GM21447 (cell line): ENCODE data around the gene LACTBL1.
"Not testable (repeated sequence)": the region's sequence is repeated elsewhere in the genome, so short reads cannot be mapped to it uniquely, and the experiment has no call there.

ENCODE experiments used
- ATAC-seq: cut with Tn5 transposase; IDR thresholded peaks from one replicate; pipeline ENCODE4 v1.9.1; 2021; ENCODE audit not compliant: unreplicated experiment

The LACTBL1 gene, protein sequence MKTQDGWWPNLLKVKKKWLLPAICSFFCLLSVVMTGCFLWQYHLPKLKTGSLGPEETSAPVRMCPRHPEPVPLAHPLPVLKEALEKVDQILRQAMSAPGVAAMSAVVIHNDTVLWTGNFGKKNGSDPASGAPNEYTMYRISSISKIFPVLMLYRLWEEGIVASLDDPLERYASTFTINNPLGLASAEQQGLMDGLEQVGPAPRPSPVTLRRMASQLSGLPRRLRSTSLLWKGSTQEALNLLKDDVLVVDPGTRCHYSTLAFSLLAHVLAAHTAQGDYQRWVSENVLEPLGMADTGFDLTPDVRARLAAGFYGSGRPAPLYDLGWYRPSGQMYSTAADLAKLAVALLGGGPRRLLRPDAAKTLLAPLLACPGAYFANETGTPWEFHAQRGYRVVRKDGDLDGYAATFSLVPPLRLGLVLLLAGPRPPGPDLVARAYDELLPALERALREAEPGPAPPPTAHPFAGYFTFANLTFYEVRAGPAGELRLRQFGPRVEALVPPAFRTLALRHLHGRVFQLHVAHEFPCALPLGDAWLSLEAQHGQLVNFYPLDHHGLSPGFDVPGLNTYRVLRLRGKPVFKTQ

DNA sequence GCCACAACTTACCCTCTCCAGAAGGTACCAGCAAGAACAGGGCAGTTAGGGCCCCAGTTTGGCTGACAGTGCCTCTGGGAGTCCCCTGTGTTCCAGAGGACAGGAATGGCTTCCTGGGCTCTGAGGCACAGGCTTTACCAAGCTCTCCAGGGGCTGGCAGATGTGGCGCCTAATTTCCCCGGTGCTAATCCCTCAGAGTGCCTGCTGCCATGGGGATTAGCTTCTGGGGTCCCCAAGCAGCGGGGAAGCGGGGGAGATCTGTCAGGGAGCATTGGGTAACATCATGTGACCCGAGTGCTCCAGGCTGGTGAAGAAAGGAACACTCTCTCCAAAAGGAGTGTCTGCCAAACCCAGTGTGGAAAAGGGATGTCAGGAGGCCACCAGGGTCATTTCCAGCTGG lies at the start of gene LACTBL1:
TSS of gene LACTBL1 (minus strand) at position 107 of the 400 bp plus-strand sequence. CDS start 550 bp downstream, outside the sequence.
- no peak for ATAC-seq

DNA sequence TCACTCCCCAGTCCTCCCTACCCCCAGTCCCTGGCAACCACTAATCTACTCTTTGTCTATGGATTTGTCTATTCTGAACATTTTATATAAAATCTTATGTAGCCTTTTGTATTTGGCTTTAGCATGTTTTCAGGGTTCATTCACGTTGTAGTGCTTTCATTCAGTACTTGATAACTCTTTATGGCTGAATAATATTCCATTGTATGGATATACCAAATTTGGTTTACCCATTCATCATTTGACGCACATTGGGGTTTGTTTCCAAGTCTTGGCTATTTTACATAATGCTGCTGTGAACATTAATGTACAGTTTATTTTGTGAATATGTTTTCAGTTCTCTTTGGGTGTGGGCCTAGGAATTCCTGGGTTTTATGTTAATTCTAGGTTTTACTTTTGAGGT lies 49.2 kb upstream of the LACTBL1 start:
- ATAC-seq, result no peak

DNA sequence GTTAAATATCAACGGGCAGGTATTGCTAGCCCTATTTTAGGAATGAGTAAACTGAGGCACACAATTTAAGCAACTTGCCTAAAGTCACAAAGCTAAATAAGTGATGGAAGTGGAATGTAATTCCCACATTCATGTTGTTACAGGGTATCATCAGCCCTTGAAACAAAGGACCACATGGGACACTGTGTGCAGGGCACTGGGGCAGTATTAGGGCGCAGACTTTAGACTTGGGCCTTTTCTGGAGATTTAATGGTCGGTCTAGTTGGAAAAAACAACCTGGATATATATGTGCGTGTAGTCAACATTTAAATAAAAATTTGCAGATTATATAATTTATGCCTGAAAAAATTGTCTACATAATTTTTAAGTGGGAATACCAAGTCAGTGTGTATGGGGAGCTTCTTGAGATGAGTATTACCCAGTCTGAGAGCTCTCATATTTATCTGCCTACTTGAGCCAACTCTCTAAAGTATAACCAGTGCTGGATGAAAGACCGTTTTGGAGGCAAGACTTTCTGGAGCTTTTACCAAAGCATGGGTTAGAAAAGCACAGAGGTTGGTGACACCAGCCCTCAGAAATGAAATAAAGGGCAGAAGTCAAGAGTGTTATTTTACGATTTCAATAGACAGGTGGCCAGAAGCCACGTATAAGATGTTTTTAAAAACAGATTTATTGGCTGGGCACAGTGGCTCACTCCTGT lies 48.2 kb upstream of the LACTBL1 start:
- ATAC-seq, result no peak

DNA sequence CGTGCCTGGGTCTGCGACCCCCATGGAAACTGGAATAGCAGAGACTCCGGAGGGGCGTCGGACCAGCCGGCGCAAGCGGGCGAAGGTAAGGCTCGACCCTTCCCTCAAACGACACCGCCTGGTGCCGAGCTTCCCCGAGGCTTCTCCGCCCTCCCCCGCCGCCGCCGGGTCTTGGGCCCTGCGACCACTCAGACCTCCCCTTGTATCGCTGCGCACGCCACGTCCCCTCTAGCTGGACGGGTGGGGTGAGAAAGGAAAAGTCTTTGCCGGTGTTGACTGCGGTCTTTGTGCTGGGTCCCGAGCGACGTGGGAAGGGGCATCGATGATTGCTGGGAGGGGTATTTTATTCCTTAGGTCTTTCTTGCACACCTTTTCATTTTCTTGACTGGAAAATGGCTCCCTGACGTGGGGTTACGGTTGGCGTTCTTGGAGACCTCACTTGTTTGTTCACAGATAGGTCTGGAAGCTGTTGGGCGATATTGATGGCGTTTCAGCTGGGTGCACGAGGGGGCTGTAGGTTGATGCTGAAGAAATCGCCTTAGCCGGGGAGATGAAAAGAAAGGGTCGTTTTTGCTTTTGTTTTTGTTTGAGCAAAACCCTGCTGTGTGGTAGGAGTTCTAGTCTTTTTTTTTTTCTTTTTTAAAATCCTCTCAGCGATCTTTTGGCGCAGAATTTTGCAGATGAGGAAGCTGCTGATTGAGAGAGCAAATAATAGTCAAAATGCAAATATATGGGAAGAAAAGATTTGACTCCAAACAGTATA lies 47.4 kb upstream of the LACTBL1 start:
- ATAC-seq, result peak; percentile 24

DNA sequence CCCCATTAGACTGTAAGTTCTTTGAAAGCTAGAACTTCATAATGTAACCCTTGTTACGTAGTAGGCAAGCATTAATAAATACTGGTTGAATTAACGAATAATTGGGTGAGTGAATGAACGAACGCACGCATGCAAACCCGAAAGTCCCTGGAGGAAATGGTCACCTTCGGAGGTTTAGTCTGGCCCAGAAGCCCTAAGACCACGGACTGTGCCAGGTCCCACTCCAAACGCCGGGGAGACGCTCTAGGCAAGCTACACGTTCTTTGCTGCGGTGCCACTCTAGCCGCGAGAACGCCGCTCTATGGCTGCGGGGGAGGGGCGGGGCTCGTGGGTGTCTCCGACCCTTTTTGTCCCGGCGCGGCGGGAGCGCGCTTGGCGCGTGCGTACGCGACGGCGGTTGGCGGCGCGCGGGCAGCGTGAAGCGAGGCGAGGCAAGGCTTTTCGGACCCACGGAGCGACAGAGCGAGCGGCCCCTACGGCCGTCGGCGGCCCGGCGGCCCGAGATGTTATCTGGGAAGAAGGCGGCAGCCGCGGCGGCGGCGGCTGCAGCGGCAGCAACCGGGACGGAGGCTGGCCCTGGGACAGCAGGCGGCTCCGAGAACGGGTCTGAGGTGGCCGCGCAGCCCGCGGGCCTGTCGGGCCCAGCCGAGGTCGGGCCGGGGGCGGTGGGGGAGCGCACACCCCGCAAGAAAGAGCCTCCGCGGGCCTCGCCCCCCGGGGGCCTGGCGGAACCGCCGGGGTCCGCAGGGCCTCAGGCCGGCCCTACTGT lies 46.6 kb upstream of the LACTBL1 start, which contains the start of gene KDM1A:
TSS of gene KDM1A (plus strand) at position 375 of the 769 bp plus-strand sequence. CDS start at position 504, 129 bp downstream.
- peak; percentile 85 for ATAC-seq

DNA sequence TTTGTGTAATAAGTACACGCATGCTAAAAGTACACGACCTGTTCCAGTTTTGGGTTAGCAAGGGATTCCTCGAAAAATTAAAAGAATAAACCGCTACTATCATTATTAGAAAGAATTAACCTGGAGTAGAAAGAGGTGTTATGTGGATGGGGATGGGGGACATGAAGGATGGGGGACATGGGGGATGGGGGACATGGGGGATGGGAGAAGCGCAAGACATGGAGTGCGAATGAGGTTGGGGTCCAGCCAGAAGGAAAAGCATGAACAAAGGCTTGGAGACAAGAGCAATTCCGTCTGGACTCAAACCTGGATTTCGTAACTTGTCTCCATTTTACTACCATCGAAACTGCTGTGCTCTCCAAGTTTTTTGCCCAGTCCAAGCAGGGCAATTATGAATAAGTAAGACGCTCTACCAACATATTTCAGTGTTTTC lies 46.0 kb upstream of the LACTBL1 start:
- no peak for ATAC-seq

DNA sequence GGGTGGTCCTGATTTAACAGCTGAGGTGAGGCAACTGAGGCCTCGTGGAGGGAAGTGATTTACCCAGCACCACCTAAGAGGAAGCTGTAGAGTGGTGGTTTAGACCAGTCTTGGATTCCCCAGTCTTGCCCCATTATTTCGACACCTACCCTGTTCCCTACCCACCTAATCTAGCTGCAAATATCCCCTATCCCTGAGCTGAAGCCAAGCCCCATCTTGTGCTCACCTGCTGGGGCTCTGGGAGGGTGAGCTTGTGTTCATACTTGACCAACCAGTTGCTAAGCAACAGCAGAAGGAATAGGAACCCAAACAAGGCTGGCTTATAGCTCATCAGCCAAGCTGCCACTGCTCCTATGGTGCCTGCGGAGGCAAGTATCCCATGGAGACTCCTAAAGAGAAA lies 41.0 kb upstream of the LACTBL1 start:
- ATAC-seq, result no peak

DNA sequence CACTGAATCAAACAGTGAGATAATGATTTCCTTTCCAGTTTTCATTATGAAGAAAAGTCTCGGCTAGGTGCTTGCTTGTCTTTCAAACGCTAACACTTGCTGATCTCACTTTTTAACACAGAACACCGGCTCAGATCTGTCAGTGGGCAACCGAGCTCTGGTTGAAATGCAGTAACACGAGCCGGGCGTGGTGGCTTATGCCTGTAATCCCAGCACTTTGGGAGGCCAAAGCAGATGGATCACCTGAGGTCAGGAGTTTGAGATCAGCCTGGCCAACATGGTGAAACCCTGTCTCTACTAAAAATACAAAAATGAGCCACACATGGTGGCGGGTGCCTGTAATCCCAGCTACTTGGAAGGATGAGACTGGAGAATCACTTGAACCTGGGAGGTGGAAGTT lies 37.4 kb upstream of the LACTBL1 start:
- not testable (repeated sequence) for ATAC-seq

DNA sequence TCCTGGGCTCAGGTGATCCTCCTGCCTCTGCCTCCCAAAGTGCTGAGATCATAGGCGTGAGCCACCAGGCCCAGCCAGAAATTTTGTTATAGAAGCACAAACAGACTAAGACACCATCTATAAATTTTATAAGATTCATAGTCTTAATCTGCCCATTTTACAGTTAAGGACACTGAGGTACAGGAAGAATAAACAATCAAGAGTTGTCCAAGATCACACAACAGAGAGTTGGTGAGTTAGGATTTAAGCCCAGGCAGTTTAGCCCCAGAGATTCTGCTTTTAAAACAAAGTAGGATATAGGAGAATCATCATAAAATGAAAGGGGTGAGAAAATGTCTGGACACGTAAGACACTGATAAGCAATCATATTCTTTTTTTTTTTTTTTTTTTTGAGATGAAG lies 36.2 kb upstream of the LACTBL1 start:
- ATAC-seq, result no peak

DNA sequence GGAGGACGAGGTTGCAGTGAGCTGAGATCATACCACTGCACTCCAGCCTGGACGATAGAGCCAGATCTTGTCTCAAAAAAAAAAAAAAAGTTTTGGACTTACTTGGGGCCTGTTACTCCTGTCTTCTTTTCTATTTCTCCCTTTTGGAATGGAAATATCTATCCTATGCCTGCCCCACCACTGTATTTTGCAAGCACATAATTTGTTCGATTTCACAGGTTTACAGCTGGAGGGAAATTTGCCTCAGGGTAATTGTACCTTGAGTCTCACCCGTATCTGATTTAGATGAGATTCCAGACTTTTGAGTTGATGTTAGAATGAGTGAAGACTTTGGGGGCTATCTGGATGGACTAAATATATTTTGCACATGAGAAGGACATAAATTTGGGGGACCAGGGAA lies 34.4 kb upstream of the LACTBL1 start:
- ATAC-seq, result no peak

DNA sequence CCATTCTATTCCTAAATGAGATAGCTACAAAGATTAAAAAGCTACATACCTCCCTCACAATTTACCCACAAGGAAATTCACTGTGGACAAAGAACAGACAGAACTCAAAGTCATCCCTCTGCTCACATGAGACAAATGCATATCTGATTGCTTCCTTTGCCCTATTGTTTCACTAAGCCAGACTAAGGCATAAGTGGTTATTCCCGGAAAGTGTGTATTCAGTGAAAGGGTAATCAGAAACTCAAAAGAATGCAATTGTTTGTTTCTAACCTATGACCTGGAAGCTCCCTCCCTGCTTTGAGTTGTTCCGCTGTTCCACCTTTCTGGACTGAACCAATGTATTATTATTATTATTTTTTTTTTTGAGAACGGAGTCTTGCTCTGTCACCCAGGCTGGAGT lies 32.1 kb upstream of the LACTBL1 start:
- not testable (repeated sequence) for ATAC-seq

DNA sequence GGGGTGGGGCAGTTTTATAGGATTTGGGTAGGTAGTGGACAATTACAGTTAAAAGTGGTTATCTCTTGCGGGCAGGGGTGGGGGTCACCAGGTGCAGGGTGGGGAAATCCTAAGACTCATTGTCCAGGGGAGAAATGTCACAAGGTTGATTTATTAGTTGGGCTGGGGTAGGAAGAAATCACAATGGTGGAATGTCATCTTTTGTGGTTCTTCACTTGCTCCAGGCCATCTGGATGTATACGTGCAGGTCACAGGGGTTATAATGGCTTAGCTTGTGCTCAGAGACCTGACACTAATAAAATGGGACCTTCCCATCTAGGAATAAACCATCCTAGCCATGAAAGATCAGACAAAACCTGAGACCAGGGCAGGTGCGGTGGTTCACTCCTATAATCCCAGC lies 31.4 kb upstream of the LACTBL1 start:
- no peak for ATAC-seq

DNA sequence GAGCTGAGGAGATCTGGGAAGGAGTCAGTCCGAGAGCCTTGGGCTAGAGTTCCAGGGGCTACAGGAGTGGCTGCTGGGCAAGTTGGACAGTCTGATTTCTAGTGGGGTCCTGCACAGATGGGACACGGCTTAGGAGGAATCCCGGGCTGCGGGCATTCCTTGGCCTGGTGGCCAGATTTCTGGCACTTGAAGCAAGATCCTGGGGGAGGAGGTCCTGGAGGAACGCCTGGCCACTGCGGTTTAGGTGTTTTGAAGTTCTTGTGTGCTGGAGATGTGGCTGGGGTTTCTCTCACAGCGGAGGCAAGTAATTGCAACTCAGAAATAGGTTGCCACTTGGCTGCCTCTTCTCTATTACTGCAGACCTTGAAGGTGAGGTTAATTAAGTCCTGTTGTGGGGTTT lies 29.6 kb upstream of the LACTBL1 start:
- ATAC-seq, result not testable (repeated sequence)

DNA sequence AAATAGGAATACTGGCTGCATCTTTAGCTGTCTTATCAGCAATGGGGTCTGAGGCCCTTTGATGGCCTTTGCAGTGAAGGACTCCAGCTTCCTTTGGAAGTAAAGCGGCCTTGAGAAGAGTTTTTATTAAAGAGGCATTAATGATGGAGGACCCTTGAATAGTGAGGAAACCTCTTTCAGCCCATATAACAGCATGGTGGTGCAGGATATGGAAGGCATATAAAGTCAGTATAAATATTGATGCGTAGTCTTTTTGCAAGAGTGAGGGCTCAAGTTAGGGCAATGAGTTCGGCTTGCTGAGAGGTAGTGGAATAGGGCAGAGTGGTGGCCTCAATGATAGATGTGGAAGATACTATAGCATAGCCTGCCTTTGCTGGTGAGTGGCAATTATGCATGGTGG lies 27.5 kb upstream of the LACTBL1 start:
- ATAC-seq, result not testable (repeated sequence)

DNA sequence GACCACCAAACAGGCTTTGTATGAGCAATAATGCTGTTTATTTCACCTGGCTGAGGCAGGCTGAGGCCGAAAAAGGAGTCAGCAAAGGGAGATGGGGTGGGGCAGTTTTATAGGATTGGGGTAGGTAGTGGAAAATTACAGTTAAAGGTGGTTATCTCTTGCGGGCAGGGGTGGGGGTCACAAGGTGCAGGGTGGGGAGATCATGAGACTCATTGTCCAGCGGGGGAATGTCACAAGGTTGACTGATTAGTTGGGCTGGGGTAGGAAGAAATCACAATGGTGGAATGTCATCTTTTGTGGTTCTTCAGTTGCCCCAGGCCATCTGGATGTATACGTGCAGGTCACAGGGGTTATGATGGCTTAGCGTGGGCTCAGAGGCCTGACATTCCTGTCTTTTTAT lies 24.9 kb upstream of the LACTBL1 start:
- not testable (repeated sequence) for ATAC-seq

DNA sequence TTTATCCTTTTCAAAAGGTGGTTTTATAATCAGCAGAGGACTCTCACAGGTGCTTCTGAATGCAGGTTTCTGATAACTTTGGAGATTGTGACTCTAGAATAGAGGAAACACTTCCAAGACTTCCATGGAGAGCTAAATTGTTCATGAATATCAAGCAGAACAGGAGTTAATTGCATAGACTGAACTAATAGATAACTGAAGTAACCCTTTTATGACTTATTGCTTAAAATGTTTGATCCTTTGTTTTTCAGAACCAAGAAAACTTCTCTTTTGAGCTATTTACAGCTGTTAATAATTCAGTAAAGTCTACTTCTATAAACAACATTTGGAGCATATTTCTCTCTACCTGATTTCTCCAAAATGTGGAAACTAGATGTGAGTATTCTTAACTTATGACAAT lies 23.1 kb upstream of the LACTBL1 start:
- no peak for ATAC-seq

DNA sequence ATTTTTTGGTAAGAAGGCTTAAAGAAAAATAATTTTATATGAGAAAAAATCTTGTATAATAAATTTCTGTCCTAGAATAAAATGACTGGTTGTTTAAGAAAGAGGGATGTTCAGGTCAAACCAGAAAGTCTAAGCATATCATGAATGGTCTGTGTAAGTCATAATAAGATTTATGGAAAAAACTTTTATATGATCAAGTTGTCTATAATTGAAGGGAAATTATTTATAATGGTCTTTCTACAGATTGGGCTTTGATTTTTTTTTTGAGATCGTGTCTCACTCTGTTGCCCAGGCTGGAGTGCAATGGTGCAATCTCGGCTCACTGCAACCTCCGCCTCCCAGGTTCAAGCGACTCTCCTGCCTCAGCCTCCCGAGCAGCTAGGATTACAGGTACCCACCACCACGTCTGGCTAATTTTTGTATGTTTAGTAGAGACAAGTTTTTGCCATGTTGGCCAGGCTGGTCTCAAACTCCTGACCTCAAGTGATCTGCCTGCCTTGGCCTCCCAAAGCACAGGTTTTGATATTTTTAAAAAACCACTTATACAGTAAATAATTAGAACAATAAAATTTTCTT lies 20.6 kb upstream of the LACTBL1 start:
- not testable (repeated sequence) for ATAC-seq

DNA sequence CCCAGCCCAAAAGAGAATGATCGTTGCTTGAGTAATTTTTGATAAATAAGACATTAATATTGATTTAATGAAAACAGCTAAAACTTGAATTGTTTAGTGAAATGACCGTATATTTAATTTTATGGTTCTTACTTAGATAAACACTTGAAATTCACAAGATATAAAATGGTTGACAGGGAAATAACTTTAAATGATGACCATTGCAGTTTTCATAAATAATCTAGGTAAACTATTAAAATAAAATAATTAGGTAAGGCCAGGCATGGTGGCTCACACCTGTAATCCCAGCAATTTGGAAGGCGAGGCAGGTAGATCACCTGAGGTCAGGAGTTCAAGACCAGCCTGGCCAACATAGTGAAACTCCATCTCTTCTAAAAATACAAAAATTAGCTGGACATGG lies 19.7 kb upstream of the LACTBL1 start:
- not testable (repeated sequence) for ATAC-seq

DNA sequence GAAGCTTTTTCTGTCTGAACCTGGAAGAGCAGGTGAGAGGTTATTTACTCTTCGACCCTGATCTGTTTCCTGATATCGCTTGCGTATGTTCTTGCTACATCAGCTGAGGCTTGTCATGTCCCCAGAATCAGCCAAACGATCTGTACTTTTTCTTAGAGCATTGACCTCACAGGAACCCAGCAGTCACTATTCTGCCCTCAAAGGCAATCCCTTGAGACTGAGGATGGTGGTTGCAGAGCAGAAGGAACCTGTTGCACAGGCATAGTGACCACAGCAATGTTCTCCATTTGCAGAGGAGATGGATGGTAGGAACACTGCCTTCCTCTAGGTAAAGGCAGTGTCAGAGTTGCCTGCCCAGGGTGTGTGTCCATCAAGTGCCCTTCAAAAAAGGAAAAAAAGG lies 11.3 kb upstream of the LACTBL1 start:
- ATAC-seq, result no peak

DNA sequence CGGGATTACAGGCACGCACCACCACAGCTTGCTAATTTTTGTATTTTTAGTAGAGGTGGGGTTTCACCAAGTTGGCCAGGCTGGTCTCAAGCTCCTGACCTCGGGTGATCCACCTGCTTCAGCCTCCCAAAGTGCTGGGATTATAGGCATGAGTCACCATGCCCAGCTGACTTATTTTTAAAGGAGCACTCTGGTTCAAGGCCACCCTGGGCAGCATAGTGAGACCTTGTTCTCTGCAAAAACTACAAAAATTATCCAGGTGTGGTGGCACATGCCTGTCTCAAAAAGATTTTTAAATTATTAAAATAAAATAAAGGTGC lies 7.8 kb upstream of the LACTBL1 start:
- ATAC-seq, result not testable (repeated sequence)
